NCI-H1417 (cell line): ENCODE data around the gene RAB4B.
"Not testable (repeated sequence)": the region's sequence is repeated elsewhere in the genome, so short reads cannot be mapped to it uniquely, and the experiment has no call there.

Experiments
- DNase-seq, 3 experiments: peaks; one replicate each; lab custom pipeline; 2025; lab: John Stamatoyannopoulos, UW

RAB4B gene

GRCh38 chr19:40780582-40780981 is 2.5 kb downstream of the RAB4B start:
- DNase-seq, result no peak

DNA sequence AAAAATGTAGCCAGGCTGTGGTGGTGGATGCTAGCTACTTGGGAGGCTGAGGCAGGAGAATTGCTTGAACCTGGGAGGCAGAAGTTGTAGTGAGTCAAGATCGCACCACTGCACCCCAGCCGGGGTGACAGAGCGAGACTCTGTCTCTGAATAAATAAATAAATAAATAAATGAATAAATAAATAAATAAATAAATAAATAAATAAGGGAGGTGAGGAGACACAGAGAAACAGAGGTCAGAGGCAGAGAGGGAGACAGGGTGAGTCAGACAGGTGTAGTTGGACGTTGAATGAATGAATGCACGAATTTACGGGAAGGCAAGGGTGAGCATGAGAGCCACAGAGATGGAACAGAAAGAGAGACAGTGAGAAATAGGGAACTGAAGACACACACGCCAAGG is 3.1 kb downstream of the RAB4B start:
- DNase-seq, result no peak

GRCh38 chr19:40783711-40784110 is 5.7 kb downstream of the RAB4B start:
- DNase-seq, result no peak

DNA sequence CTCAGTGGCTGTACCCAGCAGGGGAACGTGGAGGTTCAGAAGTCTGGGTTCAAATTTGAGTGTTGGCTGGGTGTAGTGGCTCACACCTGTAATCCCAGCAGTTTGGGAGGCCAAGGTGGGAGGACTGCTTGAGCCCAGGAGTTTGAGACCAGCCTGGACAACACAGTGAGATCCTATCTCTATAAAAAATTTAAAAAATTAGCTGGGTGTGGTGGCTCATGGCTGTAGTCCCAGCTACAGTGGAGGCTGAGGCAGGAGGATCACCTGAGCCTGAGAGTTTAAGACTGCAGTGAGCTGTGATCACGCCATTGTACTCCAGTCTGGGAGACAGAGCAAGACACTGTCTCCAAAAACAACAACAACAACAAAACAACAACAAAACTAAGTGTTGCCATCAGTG is 6.1 kb downstream of the RAB4B start:
- not testable (repeated sequence) for DNase-seq

- DNase-seq, result no peak
Measured at GRCh38 chr19:40785526-40785925, 7.5 kb downstream of the RAB4B start.

DNA sequence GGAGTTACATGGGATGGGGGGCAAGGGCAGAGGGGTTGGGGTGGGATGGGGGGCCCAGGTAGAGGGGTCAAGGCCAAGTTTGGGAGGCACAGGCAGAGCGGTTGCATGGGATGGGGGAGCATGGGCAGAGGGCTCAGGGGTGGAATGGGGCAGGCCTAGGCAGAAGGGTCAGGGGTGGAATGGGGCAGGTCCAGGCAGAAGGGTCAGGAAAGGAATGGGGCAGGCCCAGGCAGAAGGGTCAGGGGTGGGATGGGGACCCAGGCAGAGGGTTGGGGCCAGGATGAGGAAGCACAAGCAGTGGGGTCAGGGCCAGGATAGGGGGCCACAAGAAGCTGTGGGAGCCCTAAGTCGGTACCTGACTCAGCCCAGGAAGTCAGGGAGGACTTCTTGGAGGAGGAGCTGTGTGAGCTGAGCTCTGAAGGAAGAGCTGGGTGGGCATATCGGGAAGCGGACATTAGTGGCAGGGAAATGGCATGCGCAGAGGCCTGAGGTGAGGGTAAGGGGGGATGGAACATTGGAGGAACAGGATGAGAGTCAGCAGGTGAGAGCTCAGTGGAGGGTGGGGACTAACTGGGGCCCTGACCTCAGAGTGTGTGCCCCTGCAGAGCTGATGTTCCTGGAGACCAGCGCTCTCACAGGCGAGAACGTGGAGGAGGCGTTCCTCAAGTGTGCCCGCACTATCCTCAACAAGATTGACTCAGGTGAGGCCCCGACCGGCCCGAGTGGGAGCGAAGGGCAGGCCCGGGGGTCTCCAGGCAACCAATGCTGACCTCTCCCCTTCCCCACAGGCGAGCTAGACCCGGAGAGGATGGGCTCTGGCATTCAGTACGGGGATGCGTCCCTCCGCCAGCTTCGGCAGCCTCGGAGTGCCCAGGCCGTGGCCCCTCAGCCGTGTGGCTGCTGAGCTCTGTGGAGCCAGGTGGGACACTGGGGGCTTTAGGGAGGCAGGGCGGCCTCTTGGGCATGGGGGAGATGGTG is 8.3 kb downstream of the RAB4B start:
- no peak for DNase-seq

- no peak for DNase-seq
Measured at GRCh38 chr19:40791349-40791748, 13.3 kb downstream of the RAB4B start.

- no peak for DNase-seq
Measured at GRCh38 chr19:40791996-40792395, 13.9 kb downstream of the RAB4B start.

- no peak for DNase-seq
Measured at GRCh38 chr19:40797166-40797962, 19.3 kb downstream of the RAB4B start.

GRCh38 chr19:40797963-40798682 is 20.1 kb downstream of the RAB4B start:
- DNase-seq, result peak; percentile 52 to 82 (median 82)

- peak; percentile 98 to 100 (median 99) for DNase-seq
Measured at GRCh38 chr19:40798683-40799557, 20.9 kb downstream of the RAB4B start, which contains the start of gene EGLN2. EGLN2 (plus strand) TSS chr19:40799191; CDS start chr19:40800573, 1,382 bp downstream.

DNA sequence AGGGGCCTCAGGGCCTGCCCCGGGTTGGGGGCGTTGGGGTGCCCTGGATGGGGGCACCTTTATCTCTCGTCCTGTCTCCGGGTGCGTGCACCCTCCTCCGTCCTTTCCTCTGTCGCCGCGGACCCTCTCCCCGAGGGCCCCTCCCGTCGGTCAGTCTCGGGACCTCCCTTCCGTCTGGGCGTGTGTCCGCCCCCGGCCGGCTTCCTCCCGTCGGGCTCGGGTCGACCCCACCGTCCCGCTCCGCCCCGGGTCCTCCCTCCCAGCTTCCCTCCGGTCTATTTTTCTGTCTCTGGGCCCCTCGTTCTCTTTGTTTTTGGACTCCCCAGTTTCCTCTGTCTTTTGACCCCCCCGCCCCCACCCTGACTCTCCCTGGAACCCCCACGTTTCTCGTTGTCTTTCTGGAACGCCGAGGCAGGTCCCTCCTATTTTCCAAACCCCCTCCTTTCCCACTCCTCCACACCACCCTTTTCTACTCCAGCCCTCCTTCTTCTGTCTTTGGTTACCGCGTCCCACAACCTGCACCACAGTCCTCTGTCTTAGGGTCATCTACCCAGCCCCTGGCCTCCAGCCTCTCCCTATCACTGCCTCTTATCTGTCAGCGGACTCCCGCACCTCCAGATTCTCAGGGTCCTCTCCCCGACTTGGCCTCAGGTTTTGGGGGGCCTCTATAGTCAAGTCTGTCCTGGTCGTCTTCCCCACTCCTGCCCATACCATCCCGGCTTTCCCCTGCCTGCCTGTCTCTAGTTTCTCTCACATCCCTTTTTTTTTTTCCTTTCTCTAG is 21.7 kb downstream of the RAB4B start:
- DNase-seq, result peak in 1 of 3 experiments; percentile 44

GRCh38 chr19:40800339-40800996 is 22.4 kb downstream of the RAB4B start:
- DNase-seq, result no peak

DNA sequence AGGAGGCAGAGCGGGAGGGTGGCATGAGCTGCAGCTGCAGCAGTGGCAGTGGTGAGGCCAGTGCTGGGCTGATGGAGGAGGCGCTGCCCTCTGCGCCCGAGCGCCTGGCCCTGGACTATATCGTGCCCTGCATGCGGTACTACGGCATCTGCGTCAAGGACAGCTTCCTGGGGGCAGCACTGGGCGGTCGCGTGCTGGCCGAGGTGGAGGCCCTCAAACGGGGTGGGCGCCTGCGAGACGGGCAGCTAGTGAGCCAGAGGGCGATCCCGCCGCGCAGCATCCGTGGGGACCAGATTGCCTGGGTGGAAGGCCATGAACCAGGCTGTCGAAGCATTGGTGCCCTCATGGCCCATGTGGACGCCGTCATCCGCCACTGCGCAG is 22.9 kb downstream of the RAB4B start:
- no peak for DNase-seq

DNA sequence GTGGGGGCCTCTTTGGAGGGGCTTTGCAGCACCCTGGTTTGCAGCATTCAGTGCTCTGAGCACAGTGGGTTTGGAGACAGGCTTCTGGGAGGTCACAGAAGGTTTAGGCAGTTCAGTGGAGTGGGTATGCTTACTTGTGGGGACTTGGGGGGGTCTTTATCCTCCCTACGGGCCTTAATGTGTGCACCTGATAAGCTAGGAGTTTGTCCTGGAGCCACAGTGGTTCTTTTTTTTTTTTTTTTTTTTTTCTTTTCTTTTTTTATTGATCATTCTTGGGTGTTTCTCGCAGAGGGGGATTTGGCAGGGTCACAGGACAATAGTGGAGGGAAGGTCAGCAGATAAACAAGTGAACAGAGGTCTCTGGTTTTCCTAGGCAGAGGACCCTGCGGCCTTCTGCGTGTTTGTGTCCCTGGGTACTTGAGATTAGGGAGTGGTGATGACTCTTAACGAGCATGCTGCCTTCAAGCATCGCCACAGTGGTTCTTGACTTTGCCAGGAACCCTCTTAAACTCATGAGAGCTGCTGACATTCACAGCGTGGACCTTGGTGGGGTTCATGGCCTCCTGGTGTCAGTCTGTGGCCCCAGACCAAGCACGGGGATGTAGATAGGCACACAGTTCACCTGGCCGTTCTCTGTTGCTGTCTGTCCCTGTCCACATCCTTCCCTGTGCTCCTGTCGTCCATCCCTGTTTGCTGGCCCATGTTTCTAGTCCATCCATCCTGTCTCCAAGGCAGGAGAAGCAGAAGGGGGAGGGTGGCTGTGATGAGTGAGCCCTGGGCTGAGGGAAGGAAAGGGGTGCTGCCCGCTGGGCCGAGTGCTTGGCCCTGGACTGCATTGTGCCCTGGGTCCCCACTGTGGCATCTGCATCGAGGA is 23.6 kb downstream of the RAB4B start:
- DNase-seq, result peak in 1 of 3 experiments; percentile 24

DNA sequence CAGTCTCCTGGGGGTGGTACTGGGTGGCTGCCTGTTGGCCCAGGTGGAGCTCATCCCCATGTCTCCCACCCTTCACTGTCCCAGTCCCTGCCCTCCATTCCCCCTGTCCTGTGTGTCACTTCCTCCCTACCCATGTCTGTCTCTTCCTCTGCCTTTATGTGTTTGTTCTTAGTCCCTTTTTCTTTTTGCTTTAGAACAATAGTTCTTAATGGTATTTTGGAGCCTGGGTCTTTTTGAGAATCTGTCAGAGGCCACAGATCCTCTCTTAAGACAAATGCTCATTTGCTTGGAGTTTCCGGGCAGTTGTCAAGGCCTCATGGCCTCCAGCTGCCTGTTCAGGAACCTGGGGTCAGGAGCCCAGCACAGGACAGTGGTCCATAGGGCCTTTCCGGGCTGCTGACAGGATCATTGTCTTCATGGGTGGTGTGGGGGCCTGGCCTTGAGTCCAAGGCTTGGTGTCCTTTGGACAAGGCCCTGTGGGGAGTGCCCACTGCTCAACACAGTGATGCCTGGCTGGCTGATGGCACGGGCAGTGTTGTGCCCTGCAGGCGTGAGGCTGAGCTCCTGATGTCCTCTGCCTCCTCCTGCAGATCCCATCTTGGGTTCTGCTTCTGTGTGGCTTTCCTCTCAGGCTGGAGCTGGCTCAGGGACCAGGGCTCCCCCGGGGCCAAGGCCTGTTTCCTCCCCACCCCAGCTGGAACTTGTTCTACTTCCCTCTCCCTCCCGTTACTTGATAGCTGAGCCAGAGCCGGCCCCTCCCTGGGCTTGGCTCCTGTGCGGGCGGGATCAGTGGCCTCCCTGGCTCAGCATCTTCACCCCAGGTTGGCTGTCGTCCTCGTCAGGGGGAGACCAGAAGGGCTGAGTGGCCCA is 24.5 kb downstream of the RAB4B start:
- DNase-seq, result no peak

DNA sequence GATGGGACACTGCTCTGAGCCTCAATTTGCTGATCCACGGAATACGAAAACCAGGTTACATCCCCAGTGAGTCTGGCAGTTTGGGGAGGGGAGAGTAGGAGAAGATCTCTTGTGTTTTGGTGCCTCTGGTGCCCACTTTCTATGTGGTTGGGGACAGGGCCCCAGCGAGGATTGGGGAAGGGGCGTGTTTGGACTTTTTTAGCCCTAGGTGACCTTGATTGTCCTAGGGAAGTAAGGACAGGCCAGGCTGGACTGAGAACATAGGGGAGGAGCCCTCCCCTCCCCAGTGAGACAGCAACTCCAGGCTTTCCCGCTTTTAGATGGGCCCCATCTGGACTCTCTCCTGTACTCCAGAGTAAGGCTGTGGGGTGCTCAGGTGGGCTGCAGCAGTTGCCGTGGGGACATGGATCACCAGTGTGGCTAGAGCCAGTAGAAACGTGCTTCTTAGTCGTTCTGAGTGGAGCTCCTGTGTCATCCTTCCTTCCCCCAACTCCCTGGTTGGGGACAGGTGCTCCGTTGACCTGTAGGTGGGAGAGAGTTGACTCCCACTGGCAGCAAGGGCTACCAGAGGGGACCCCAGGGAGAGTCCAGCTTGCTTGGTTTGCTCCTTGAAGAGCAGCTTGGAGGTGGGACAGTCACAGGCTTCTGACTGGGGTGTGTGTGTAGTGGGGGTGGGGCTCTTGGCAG is 25.3 kb downstream of the RAB4B start:
- DNase-seq, result no peak
